Liver (tissue), 3 donors: Measurements from ENCODE around the gene CRYZ.

Source experiments
- JUND ChIP-seq, 2 donors: IDR thresholded peaks; 2 replicates each; pipeline ENCODE4 v1.6.1; 2016; ENCODE audit warnings: antibody characterized with exemption in 2 of 2
- YY1 ChIP-seq: IDR thresholded peaks from 2 replicates; pipeline ENCODE4 v1.6.1; 2016; ENCODE audit warnings: antibody characterized with exemption, mild to moderate bottlenecking
- TF ChIP-seq, protein P1 (sequence below): fragments of 150-350 bp; IDR thresholded peaks from 2 replicates; pipeline ENCODE4 v1.5.1; 2017; ENCODE audit warnings: improper control_type of control experiment, low read depth, low read length; ENCODE audit not compliant: missing input control
- donor health status: healthy.
- donor health status: healthy.

GRCh38 chr1:74728736-74729135 is 4.1 kb downstream of the CRYZ start:
- TF ChIP-seq, protein P1, sequence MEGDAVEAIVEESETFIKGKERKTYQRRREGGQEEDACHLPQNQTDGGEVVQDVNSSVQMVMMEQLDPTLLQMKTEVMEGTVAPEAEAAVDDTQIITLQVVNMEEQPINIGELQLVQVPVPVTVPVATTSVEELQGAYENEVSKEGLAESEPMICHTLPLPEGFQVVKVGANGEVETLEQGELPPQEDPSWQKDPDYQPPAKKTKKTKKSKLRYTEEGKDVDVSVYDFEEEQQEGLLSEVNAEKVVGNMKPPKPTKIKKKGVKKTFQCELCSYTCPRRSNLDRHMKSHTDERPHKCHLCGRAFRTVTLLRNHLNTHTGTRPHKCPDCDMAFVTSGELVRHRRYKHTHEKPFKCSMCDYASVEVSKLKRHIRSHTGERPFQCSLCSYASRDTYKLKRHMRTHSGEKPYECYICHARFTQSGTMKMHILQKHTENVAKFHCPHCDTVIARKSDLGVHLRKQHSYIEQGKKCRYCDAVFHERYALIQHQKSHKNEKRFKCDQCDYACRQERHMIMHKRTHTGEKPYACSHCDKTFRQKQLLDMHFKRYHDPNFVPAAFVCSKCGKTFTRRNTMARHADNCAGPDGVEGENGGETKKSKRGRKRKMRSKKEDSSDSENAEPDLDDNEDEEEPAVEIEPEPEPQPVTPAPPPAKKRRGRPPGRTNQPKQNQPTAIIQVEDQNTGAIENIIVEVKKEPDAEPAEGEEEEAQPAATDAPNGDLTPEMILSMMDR: no peak
- TF ChIP-seq JUND (IDR thresholded peaks at IDR 0.05) (no peak), YY1 (no peak)
